WTC11 (cell line): ENCODE data around the gene ANKEF1. TPM values are rescaled to one million over a fixed set of nuclear protein-coding genes. Genes with fewer than 3 reads are reported as not detected.

Source experiments
- ATAC-seq: fragments of 200-7000 bp; cut with Tn5 transposase; 2 replicates; pipeline ENCODE4 v1.10.0; 2021; ENCODE audit warnings: mild to moderate bottlenecking, moderate library complexity
- CTCF ChIA-PET: fragments of 300-600 bp; sonication (Branson Sonifier 250); formaldehyde crosslinking; loops from one replicate; lab custom pipeline; 2021; ENCODE audit warnings: antibody characterized with exemption; lab: Charles Lee
- POLR2A ChIA-PET: fragments of 350-600 bp; sonication (Branson Sonifier 250); formaldehyde crosslinking; loops from one replicate; lab custom pipeline; 2021; ENCODE audit warnings: antibody characterized with exemption; lab: Charles Lee
- DNase-seq: peaks from one replicate; pipeline ENCODE4 v3.0.0; 2021; ENCODE audit warnings: low spot score
- H3K27ac Mint-ChIP-seq: 2 replicates; pipeline ENCODE4 v1.8.0; 2021; ENCODE audit warnings: mixed read lengths
- H3K27me3 Mint-ChIP-seq: 2 replicates; pipeline ENCODE4 v1.8.0; 2021; ENCODE audit warnings: low read depth, mild to moderate bottlenecking, moderate library complexity, mixed read lengths
- H3K36me3 Mint-ChIP-seq: 2 replicates; pipeline ENCODE4 v1.8.0; 2021; ENCODE audit warnings: mixed read lengths
- H3K4me1 Mint-ChIP-seq: 2 replicates; pipeline ENCODE4 v1.8.0; 2022; ENCODE audit warnings: mixed read lengths
- H3K4me3 Mint-ChIP-seq: 2 replicates; pipeline ENCODE4 v1.8.0; 2021; ENCODE audit warnings: mild to moderate bottlenecking, moderate library complexity, mixed read lengths
- H3K9me3 Mint-ChIP-seq: 2 replicates; pipeline ENCODE4 v1.8.0; 2021; ENCODE audit warnings: mixed read lengths
- AFF4 ChIP-seq: sonication (generic); formaldehyde crosslinking; IDR thresholded peaks from 2 replicates; pipeline ENCODE4 v1.8.1; 2023; ENCODE audit warnings: mild to moderate bottlenecking, missing genetic modification reagents, borderline replicate concordance
- CDX4 ChIP-seq: fragments of 250-450 bp; sonication (Bioruptor Pico); IDR thresholded peaks from 2 replicates; pipeline ENCODE4 v1.9.0; 2021; ENCODE audit warnings: moderate library complexity, mild to moderate bottlenecking, inconsistent platforms, borderline replicate concordance
- CTCF ChIP-seq: fragments of 200-600 bp; IDR thresholded peaks from 2 replicates; pipeline ENCODE4 v1.8.0; 2022; ENCODE audit warnings: antibody characterized with exemption
- ELF4 ChIP-seq: sonication (generic); formaldehyde crosslinking; IDR thresholded peaks from 2 replicates; pipeline ENCODE4 v1.8.1; 2022; ENCODE audit warnings: low read depth, mild to moderate bottlenecking, moderate library complexity, missing genetic modification reagents
- ERG ChIP-seq: fragments of 250-450 bp; sonication (Bioruptor Pico); IDR thresholded peaks from 2 replicates; pipeline ENCODE4 v1.8.0; 2021; ENCODE audit warnings: mild to moderate bottlenecking
- FOXJ3 ChIP-seq: sonication (generic); formaldehyde crosslinking; IDR thresholded peaks from 2 replicates; pipeline ENCODE4 v1.9.0; 2021; ENCODE audit warnings: missing genetic modification reagents, mild to moderate bottlenecking, borderline replicate concordance
- FOXK1 ChIP-seq: sonication (generic); formaldehyde crosslinking; IDR thresholded peaks from 2 replicates; pipeline ENCODE4 v1.8.0; 2022; ENCODE audit warnings: mild to moderate bottlenecking, moderate library complexity, missing genetic modification reagents
- FOXP4 ChIP-seq: sonication (generic); formaldehyde crosslinking; IDR thresholded peaks from 2 replicates; pipeline ENCODE4 v1.8.0; 2022; ENCODE audit warnings: mild to moderate bottlenecking, missing genetic modification reagents
- KAT7 ChIP-seq: sonication (generic); formaldehyde crosslinking; IDR thresholded peaks from 2 replicates; pipeline ENCODE4 v1.8.1; 2023; ENCODE audit warnings: missing genetic modification reagents, mild to moderate bottlenecking, borderline replicate concordance
- MLX ChIP-seq: sonication (generic); formaldehyde crosslinking; IDR thresholded peaks from 2 replicates; pipeline ENCODE4 v1.8.1; 2023; ENCODE audit warnings: mild to moderate bottlenecking, missing genetic modification reagents, moderate library complexity
- NFATC4 ChIP-seq: fragments of 250-450 bp; sonication (Bioruptor Pico); IDR thresholded peaks from 2 replicates; pipeline ENCODE4 v1.9.0; 2021; ENCODE audit warnings: mild to moderate bottlenecking
- NFYB ChIP-seq: sonication (generic); formaldehyde crosslinking; conservative IDR thresholded peaks from 2 replicates; pipeline ENCODE4 v1.8.0; 2022; ENCODE audit warnings: low read depth, missing genetic modification reagents
- RORB ChIP-seq: fragments of 250-450 bp; sonication (Bioruptor Pico); IDR thresholded peaks from 2 replicates; pipeline ENCODE4 v1.9.0; 2021; ENCODE audit warnings: mild to moderate bottlenecking
- TEAD4 ChIP-seq: sonication (generic); formaldehyde crosslinking; IDR thresholded peaks from 2 replicates; pipeline ENCODE4 v1.8.0; 2022; ENCODE audit warnings: mild to moderate bottlenecking, missing genetic modification reagents
- ZBTB21 ChIP-seq: sonication (generic); formaldehyde crosslinking; IDR thresholded peaks from 2 replicates; pipeline ENCODE4 v1.8.1; 2023; ENCODE audit warnings: mild to moderate bottlenecking, missing genetic modification reagents, borderline replicate concordance
- ZNF232 ChIP-seq: sonication (generic); formaldehyde crosslinking; IDR thresholded peaks from 2 replicates; pipeline ENCODE4 v1.8.0; 2022; ENCODE audit warnings: mild to moderate bottlenecking, missing genetic modification reagents
- ZSCAN18 ChIP-seq: fragments of 250-450 bp; sonication (Bioruptor Pico); IDR thresholded peaks from 2 replicates; pipeline ENCODE4 v2.1.2; 2022; ENCODE audit warnings: mild to moderate bottlenecking, moderate library complexity
- total RNA-seq: library from RNA; stranded (reverse); gene quantifications from 3 replicates; pipeline ENCODE4 v1.2.3, GENCODE V29; 2021

The ANKEF1 gene
- total RNA-seq, 1 experiment from 2014 or later, result 7.1 TPM

GRCh38 chr20:10007158-10007557 is 27.6 kb upstream of the ANKEF1 start:
- DNase-seq (no peak), ATAC-seq (no peak)
- POLR2A ChIA-PET, result no interaction called here
- Mint-ChIP-seq H3K36me3 (no peaks in the 10 kb centered on the region; the same call in 1 of the 2 replicates), H3K4me1 (peaks cover 32% of the 10 kb centered on the region), H3K9me3 (peaks cover 4% of the 10 kb centered on the region; the same call in 1 of the 2 replicates), H3K4me3 (no peak overlapping the region), H3K27ac (no peak overlapping the region), H3K27me3 (no peaks in the 10 kb centered on the region)
- CTCF ChIA-PET, result interaction anchor here (1.6 kb wide), 1 partner anchor 40 kb away, joined by 8 read pairs; no protein-coding TSS in a partner anchor
- no peak for TF ChIP-seq RORB (CRISPR knock-in tag)

GRCh38 chr20:10007747-10008146 is 27.0 kb upstream of the ANKEF1 start:
- TF ChIP-seq AFF4 (CRISPR knock-in tag), result no peak
- TF ChIP-seq NFATC4 (CRISPR knock-in tag), result no peak
- TF ChIP-seq FOXJ3 (CRISPR knock-in tag), result no peak
- no peak for TF ChIP-seq RORB (CRISPR knock-in tag)
- no peak for TF ChIP-seq KAT7 (CRISPR knock-in tag)
- Mint-ChIP-seq H3K4me3 (no peak overlapping the region), H3K9me3 (peaks cover 4% of the 10 kb centered on the region; the same call in 1 of the 2 replicates), H3K27me3 (no peaks in the 10 kb centered on the region), H3K36me3 (no peaks in the 10 kb centered on the region; the same call in 1 of the 2 replicates), H3K27ac (no peak overlapping the region), H3K4me1 (peaks cover 32% of the 10 kb centered on the region)
- ATAC-seq (no peak), DNase-seq (no peak)
- ChIA-PET POLR2A (no interaction called here), CTCF (interaction anchor here (1.3 kb wide), 1 partner anchor 40 kb away, joined by 3 read pairs; no protein-coding TSS in a partner anchor)

GRCh38 chr20:10012464-10012863 is 22.3 kb upstream of the ANKEF1 start:
- no peaks in the 10 kb centered on the region; the same call in 1 of the 2 replicates for H3K27me3 Mint-ChIP-seq
- no peak overlapping the region for H3K4me3 Mint-ChIP-seq
- H3K4me1 Mint-ChIP-seq, result peaks cover 5% of the 10 kb centered on the region
- H3K36me3 Mint-ChIP-seq, result no peaks in the 10 kb centered on the region
- no peak for TF ChIP-seq ZSCAN18 (CRISPR knock-in tag)
- TF ChIP-seq MLX, result no peak
- ATAC-seq, result no peak
- POLR2A ChIA-PET, result no interaction called here
- no peak overlapping the region for H3K27ac Mint-ChIP-seq
- CTCF ChIA-PET, result no interaction called here
- no peaks in the 10 kb centered on the region for H3K9me3 Mint-ChIP-seq
- DNase-seq, result no peak

- ATAC-seq, result no peak
- Mint-ChIP-seq H3K4me3 (no peak overlapping the region), H3K4me1 (no peaks in the 10 kb centered on the region), H3K27ac (no peak overlapping the region), H3K36me3 (no peaks in the 10 kb centered on the region), H3K9me3 (no peaks in the 10 kb centered on the region), H3K27me3 (no peaks in the 10 kb centered on the region; the same call in 1 of the 2 replicates)
- DNase-seq, result no peak
- POLR2A ChIA-PET, result no interaction called here
- CTCF ChIA-PET, result no interaction called here
- TF ChIP-seq NFYB (CRISPR knock-in tag) (no peak), FOXK1 (CRISPR knock-in tag) (no peak), ZBTB21 (CRISPR knock-in tag) (no peak), CTCF (no peak), ERG (no peak), TEAD4 (CRISPR knock-in tag) (no peak), ZNF232 (CRISPR knock-in tag) (no peak), ELF4 (CRISPR knock-in tag) (no peak), FOXP4 (no peak), CDX4 (CRISPR knock-in tag) (no peak)
These were observed 20.4 kb upstream of the ANKEF1 start for GRCh38 chr20:10014431-10014830.
